Omental fat pad (tissue), 4 donors: ENCODE data around the gene CIAPIN1. TPM values are rescaled to one million over a fixed set of nuclear protein-coding genes. Genes with fewer than 3 reads are reported as not detected.

Source experiments
- ATAC-seq: fragments of 150-250 bp; one replicate; pipeline ENCODE4 v1.9.1; 2016; ENCODE audit warnings: mild to moderate bottlenecking, moderate library complexity; ENCODE audit not compliant: low FRiP score
- DNase-seq: peaks from one replicate; pipeline ENCODE4 v3.0.0-alpha.2; 2019; ENCODE audit warnings: low spot score
- CTCF ChIP-seq, 3 donors: fragments of 450-650 bp; IDR thresholded peaks; one replicate each; pipeline ENCODE4 v1.5.1; 2016 to 2017; ENCODE audit warnings: antibody characterized with exemption in 3 of 3, mild to moderate bottlenecking in 3 of 3, moderate library complexity in 2 of 3
- total RNA-seq, 4 donors: library from RNA; depleted of rRNA; stranded (reverse); fragments of >200 nt; gene quantifications; one replicate each; pipeline ENCODE4 v1.1.0, GENCODE V29; 2016

CIAPIN1 gene
- total RNA-seq, 4 donors from 2014 or later, result 26.4 to 37.2 (median 32.4) TPM

GRCh38 chr16:57387598-57388354 is 59.4 kb downstream of the CIAPIN1 start:
- DNase-seq (no peak), ATAC-seq (no peak)
- no peak for TF ChIP-seq CTCF (IDR thresholded peaks at IDR 0.05)

GRCh38 chr16:57386381-57386951 is 60.7 kb downstream of the CIAPIN1 start:
- ATAC-seq, result no peak
- DNase-seq, result no peak
- TF ChIP-seq CTCF (IDR thresholded peaks at IDR 0.05), result no peak

GRCh38 chr16:57385083-57385482 is 62.1 kb downstream of the CIAPIN1 start:
- ATAC-seq (no peak), DNase-seq (no peak)
- no peak for TF ChIP-seq CTCF (IDR thresholded peaks at IDR 0.05)

- no peak for TF ChIP-seq CTCF (IDR thresholded peaks at IDR 0.05)
- no peak for DNase-seq
- no peak for ATAC-seq
Observed at GRCh38 chr16:57384248-57385070, 62.7 kb downstream of the CIAPIN1 start.

- ATAC-seq (peak; percentile 70), DNase-seq (no peak)
- no peak for TF ChIP-seq CTCF (IDR thresholded peaks at IDR 0.05)
Observed at GRCh38 chr16:57383276-57384247, 63.6 kb downstream of the CIAPIN1 start.

- ATAC-seq (no peak), DNase-seq (no peak)
- no peak for TF ChIP-seq CTCF (IDR thresholded peaks at IDR 0.05)
Observed at GRCh38 chr16:57382535-57383275, 64.5 kb downstream of the CIAPIN1 start.
